Hematopoietic multipotent progenitor cell treated with erythropoietin and hydrocortisone succinate and interleukin-3 and kit ligand, for 8 days (in vitro differentiated cells): Measurements from ENCODE around the gene SLC6A8.
A peak's percentile ranks its signal among the peaks of the same experiment; 100 is the strongest.

Experiments used
- DNase-seq: peaks from one replicate; pipeline ENCODE4 v3.0.0-alpha.2; 2015

SLC6A8 gene

GRCh38 chrX:153687121-153688039 is at the start of gene SLC6A8:
Gene SLC6A8 (plus strand): TSS chrX:153687926. CDS start chrX:153688575, 649 bp downstream.
- peak; percentile 58 for DNase-seq

- DNase-seq = no peak
Measured at GRCh38 chrX:153638041-153638371, 49.7 kb upstream of the SLC6A8 start.

- DNase-seq = no peak
Measured at GRCh38 chrX:153638436-153639176, 49.1 kb upstream of the SLC6A8 start.

- DNase-seq = no peak
Measured at GRCh38 chrX:153639177-153640044, 48.3 kb upstream of the SLC6A8 start.

GRCh38 chrX:153640045-153640686 is 47.6 kb upstream of the SLC6A8 start:
- DNase-seq = no peak

GRCh38 chrX:153640736-153641575 is 46.8 kb upstream of the SLC6A8 start:
- no peak for DNase-seq

GRCh38 chrX:153641627-153642026 is 46.1 kb upstream of the SLC6A8 start:
- DNase-seq = no peak

GRCh38 chrX:153642051-153642654 is 45.6 kb upstream of the SLC6A8 start:
- no peak for DNase-seq

- DNase-seq = no peak
Measured at GRCh38 chrX:153642655-153643430, 44.9 kb upstream of the SLC6A8 start.

- DNase-seq = no peak
Measured at GRCh38 chrX:153643431-153644351, 44.0 kb upstream of the SLC6A8 start.

- no peak for DNase-seq
Measured at GRCh38 chrX:153644356-153645125, 43.2 kb upstream of the SLC6A8 start.

- DNase-seq = no peak
Measured at GRCh38 chrX:153645151-153645550, 42.6 kb upstream of the SLC6A8 start.

- no peak for DNase-seq
Measured at GRCh38 chrX:153645921-153646488, 41.7 kb upstream of the SLC6A8 start.

GRCh38 chrX:153646620-153647373 is 40.9 kb upstream of the SLC6A8 start, which contains the start of gene DUSP9:
Gene DUSP9 (plus strand): TSS chrX:153647203. CDS start chrX:153647954, 751 bp downstream.
- DNase-seq = no peak

GRCh38 chrX:153647461-153648357 is 40.0 kb upstream of the SLC6A8 start:
- no peak for DNase-seq
